Femur (tissue), 1 donor: ENCODE results near the gene HLCS.

Experiments used
- DNase-seq: peaks from one replicate; pipeline ENCODE4 v3.0.0-alpha.2; 2017

HLCS gene

GRCh38 chr21:36985751-36986594 is 19.5 kb upstream of the HLCS start:
- no peak for DNase-seq

GRCh38 chr21:36981977-36982700 is 15.7 kb upstream of the HLCS start:
- no peak for DNase-seq

GRCh38 chr21:36981049-36981391 is 14.6 kb upstream of the HLCS start:
- no peak for DNase-seq

GRCh38 chr21:36980280-36981048 is 14.0 kb upstream of the HLCS start:
- peak; percentile 29 for DNase-seq

DNA sequence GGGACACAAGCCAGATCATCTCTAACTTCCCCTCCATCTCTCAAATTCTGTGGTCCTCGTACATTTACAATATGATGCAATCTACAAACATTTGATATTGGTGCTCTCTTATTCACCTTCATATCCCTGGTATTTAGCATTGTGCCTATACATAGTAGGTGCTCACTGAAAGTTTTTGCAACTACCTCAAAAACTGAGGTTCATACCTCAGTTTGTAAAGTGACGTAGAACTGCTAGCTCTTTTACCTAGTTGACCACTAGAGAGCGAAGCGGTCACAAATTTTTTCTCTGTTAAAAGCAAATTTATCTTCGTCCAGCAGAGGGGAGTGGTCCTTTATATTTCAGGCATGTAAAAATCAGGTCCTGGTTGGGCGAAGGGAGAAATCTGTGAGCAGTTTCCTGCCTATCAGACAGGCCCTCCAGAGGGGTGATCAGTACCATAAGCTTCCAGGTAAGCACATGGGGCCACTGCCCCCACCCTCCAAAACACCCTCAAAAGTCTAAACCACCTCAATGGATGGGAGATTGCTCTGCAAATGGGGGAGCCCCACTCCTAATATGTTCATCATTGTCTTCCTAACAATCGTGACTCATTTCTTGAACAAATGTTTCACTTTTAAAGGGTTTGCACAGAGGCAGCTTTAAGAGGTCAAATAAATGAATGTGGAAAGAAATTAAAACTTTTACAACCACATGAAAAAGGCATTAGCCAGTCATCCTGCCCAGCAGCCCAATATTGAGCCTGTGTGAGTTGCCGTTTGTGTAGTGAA is 10.6 kb upstream of the HLCS start:
- DNase-seq, result peak; percentile 50

GRCh38 chr21:36976228-36976861 is 9.9 kb upstream of the HLCS start:
- no peak for DNase-seq

DNA sequence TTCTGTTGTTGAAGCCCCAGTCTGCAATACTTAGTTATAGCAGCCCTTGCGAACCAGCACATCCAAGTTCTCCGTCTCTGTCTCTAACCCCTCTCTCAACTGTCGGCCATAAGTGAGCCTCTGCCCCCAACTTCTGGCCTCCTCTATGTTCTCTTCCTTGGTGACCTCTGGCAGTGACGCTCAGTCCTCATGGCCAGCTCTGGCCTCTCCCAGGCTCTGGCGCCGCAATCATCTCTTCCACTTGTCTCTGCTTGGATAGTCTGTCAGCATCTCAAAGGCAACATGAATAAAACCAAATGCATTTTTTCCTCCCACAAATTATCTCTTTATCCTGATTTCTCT is 8.4 kb upstream of the HLCS start:
- DNase-seq, result no peak

DNA sequence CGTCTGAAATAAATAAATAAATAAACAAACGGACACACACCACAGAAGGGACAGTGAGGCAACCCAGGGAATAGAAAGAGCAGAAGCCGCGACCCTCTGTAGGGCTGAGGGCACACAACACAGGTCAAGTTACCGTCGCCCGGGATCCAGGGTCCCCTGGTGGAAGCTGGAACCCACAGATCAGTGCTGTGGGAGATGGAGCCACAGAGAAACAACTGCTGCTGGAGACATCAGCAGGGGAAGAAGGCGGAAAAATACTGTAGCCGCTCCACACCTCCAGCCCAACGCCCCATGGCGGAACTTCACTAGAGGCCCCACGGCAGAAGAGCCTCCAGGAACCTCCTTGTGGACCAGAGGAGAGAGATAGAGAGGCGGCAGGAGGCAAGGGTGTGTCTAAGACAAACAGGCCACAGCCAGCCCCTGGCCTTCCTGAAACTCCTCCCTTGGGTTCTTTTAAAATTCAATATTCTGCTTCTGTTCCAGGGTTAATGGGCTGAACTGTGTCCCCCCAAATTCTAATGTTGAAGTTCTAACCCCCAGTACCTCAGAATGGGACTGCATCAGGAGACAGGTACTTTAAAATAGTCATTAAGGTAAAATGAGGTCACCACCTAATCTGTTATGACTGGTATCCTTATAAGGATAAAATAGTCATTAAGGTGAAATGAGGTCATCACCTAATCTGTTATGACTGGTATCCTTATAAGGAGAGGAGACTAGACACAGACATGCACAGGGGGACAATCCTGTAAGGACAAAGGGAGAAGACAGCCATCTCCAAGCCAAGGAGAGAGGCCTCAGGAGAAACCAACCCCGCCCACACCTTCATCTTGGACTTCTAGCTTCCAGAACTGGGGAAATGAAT is 7.7 kb upstream of the HLCS start:
- no peak for DNase-seq

- no peak for DNase-seq
These were observed 2.5 kb upstream of the HLCS start for GRCh38 chr21:36968976-36969375.

DNA sequence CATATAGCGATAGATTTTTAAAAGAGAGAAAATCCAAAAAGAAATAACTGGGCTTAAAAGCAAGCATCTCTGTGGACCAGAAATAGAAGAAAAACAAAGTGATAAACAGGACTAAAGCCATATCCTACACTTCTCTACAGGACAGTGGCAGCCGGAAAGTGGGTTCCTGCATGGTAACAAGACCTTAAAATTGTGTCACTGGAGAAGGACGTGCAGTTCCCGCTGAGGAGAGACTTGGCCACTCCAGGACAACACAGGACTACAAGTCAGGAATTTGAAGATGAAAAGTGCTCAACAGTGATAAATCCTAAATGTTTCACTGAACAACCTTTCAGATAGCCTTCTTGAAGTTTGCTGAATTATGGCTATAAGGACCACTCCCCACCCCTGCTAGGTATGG is 1.9 kb upstream of the HLCS start:
- DNase-seq, result no peak

DNA sequence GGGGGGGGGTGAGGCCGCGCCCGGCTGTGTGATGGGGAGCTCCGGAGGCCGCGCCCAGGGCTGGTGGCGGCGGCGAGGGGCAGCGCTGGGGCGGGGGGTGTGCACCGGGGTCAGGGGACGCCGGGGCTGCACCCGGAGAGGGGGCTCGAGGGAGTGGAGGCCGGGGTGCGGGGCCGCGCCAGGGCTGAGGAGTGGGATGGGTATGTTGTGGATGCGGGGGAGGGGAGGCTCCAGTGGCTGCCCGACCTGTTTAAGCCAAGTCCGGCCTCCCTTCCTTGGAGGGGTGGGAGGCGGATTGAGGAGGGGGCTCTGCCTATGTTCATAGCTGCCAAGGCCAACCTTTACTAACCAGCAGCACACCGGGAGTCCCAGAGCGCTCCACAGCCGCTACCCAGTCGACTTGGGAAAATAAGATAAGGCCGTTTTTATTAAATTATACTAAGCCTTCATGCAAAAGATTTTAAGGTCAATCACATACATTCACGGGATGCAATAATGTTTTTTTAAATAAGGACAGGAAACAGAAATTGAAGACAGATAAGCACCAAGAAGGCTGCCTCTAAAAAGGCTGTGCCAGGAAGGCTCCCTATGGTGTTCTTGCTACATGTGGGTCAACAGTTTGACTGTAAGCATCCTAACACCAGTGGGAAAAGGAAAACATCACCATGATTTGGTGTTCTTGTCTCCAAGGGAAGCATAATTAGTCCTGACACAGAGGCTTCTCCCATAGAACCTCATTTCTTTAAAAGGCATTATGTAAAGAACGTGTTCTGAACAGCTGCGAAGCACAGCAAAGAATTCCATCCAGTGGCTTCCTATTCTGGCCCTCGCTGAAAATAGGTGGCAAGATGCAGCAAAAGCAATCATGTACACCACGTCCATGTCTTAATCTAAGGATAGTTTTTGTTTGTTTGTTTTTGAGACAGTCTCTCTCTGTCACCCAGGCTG is 626 bp upstream of the HLCS start:
- DNase-seq, result no peak

DNA sequence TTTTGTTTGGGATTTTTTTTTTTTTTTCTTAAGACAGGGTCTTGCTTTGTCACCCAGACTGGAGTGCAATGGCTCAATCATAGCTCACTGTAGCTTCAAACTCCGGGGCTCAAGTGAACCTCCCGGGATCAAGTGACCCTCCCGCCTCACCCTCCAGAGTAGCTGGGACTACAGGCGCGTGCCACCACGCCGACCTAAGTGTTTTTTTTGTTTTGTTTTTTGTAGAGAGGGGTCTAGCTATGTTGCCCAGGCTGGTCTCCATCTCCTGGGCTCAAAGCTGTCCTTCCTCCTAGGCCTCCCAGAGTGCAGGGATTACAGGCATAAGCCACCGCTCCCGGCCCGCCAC is 776 bp downstream of the HLCS start:
- no peak for DNase-seq

DNA sequence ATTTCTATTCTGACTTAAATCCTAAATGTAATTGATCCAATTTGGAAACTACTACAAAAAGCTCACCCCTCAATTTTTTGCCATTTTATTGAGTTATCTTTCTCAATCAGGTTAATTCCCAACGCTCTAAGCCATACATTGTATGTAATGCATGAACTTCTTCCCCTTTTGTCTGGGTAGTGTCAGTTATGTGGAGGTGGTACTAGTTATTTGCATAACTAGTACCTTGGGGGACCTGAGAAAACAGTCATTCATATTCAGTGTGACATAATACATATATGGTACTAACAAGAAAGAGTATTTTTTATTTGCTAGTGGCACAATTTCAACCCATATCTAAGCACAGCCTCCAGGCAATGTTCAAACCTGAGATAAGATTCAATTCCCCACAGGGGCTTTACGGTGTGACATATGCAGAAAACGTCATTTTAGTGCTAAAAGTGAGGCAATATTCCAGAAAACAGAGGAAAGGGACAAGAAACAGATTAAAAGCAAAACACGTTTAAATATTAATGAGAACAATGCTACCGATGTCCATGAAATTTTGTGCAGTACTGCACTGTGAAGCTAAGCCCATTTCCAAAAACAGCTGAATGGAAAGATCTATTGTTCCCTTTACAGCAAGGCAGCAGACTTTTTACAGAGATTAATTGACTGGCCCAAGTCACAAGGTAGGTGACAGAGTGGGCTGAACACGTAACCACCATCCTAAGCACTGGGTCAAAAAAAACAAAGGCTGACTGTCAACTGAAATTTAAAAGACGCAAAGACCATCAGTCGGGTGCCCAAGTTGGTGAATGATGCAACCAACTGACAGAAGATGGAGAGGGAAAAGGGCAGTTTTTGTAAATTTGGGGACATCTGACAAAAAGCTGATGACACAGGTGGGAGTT is 1.4 kb downstream of the HLCS start:
- DNase-seq, result no peak

GRCh38 chr21:36964398-36964797 is 2.1 kb downstream of the HLCS start:
- DNase-seq, result no peak

GRCh38 chr21:36962098-36962780 is 4.2 kb downstream of the HLCS start:
- DNase-seq, result no peak

DNA sequence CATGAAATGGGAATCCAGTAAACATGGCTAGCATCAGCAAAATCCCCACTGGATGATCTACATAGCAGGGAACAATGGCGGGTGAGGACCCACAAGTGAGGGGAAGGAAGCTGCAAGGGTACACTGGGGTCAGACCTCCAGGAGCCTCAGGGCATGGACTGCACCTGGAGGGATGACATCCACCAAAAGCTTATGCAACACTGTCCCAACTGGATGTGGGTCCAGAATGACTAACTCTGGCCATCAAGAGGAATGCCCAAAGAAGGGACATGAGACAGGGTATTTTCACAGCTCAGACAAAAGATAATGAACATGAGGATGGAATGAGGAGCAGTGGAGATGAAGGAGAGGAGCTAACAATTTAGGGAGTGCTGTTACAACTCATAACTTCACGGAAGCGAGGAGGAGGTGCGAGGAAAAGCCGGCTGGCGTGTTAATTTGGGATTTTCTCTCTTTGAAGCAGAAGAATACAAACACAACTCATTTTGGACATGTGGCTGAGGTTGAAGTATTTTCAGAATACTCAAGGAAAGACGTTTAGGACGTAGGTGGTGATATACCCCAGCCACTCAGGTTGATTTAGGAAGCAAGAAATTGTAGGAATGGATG is 5.7 kb downstream of the HLCS start:
- no peak for DNase-seq

GRCh38 chr21:36959020-36959835 is 7.2 kb downstream of the HLCS start:
- no peak for DNase-seq
